GM12892 (cell line): ENCODE measurements around the gene FSTL4.
"Not testable (repeated sequence)": the region's sequence is repeated elsewhere in the genome, so short reads cannot be mapped to it uniquely, and the experiment has no call there.

Source experiments
- POLR2A ChIP-seq: IDR thresholded peaks from 2 replicates; pipeline ENCODE4 v1.6.1; 2011; ENCODE audit warnings: low read depth, low read length, control low read depth
- POLR2AphosphoS5 ChIP-seq: IDR thresholded peaks from 2 replicates; pipeline ENCODE4 v1.6.1; 2011; ENCODE audit warnings: low read depth, low read length, control low read depth
- TAF1 ChIP-seq: IDR thresholded peaks from 2 replicates; pipeline ENCODE4 v1.6.1; 2011; ENCODE audit warnings: low read depth, mild to moderate bottlenecking, control low read depth, low read length, borderline replicate concordance

DNA sequence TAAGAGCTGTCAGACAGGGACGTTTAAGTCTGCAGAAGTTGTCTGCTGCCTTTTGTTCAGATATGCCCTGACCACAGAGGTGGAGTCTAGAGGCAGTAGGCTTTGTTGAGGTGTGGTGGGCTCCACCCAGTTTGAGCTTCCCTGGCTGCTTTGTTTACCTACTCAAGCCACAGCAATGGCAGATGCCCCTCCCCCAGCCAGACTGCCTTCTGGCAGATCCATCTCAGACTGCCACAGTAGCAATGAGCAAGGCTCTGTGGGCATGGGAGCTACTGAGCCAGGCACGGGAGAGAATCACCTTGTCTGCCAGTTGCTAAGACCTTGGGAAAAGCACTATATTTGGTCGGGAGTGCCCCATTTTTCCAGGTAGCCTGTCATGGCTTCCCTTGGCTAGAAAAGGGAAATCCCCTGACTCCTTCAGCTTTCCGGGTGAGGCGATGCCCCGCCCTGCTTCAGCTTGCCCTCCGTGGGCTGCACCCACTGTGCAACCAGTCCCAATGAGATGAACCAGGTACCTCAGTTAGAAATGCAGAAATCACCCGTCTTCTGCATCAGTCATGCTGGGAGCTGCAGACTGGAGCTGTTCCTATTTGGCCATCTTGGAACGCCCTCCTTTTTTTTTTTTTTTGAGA is 441.5 kb downstream of the FSTL4 start:
- not testable (repeated sequence) for TF ChIP-seq POLR2A, POLR2AphosphoS5, TAF1
